GM12878 (cell line): Measurements from ENCODE around the gene THOC7. TPM values are rescaled to one million over a fixed set of nuclear protein-coding genes. Genes with fewer than 3 reads are reported as not detected.
A peak's percentile ranks its signal among the peaks of the same experiment; 100 is the strongest.

Experiments used
- ASH2L ChIP-seq: fragments of 300-600, 200-600 bp; sonication (generic); IDR thresholded peaks from 2 replicates; pipeline ENCODE4 v1.6.1; 2017; ENCODE audit warnings: low read depth, mild to moderate bottlenecking, borderline replicate concordance
- CREB1 ChIP-seq: IDR thresholded peaks from 2 replicates; pipeline ENCODE4 v1.6.1; 2012; ENCODE audit warnings: low read depth, mild to moderate bottlenecking, inconsistent platforms
- EZH2 ChIP-seq: IDR thresholded peaks from 2 replicates; pipeline ENCODE4 v1.6.1; 2012; ENCODE audit warnings: low read depth, mild to moderate bottlenecking, control low read depth, inconsistent platforms, low read length, borderline replicate concordance; ENCODE audit not compliant: control insufficient read depth
- MTA3 ChIP-seq: IDR thresholded peaks from 2 replicates; pipeline ENCODE4 v1.6.1; 2012; ENCODE audit warnings: low read length, inconsistent platforms, borderline replicate concordance
- NFIC ChIP-seq: IDR thresholded peaks from 2 replicates; pipeline ENCODE4 v1.6.1; 2012; ENCODE audit warnings: low read depth, mild to moderate bottlenecking, inconsistent platforms, low read length, moderate library complexity
- NR2C1 ChIP-seq: fragments of 450-650 bp; IDR thresholded peaks from 2 replicates; pipeline ENCODE4 v1.6.1; 2017; ENCODE audit warnings: antibody characterized with exemption, mild to moderate bottlenecking, moderate library complexity
- NR2C2 ChIP-seq: IDR thresholded peaks from 2 replicates; pipeline ENCODE4 v1.6.1; 2011; ENCODE audit warnings: borderline replicate concordance, low read depth; ENCODE audit not compliant: control insufficient read depth, insufficient read length
- RAD51 ChIP-seq: fragments of 450-650 bp; IDR thresholded peaks from 2 replicates; pipeline ENCODE4 v1.6.1; 2016; ENCODE audit warnings: moderate library complexity, mild to moderate bottlenecking, inconsistent platforms
- RCOR1 ChIP-seq: conservative IDR thresholded peaks from 2 replicates; pipeline ENCODE4 v1.6.1; 2012; ENCODE audit warnings: low read depth, low read length, improper control_type of control experiment
- SIX5 ChIP-seq: IDR thresholded peaks from 2 replicates; pipeline ENCODE4 v1.6.1; 2011; ENCODE audit warnings: mild to moderate bottlenecking, low read depth, low read length, moderate library complexity; ENCODE audit not compliant: severe bottlenecking
- STAT1 ChIP-seq: fragments of 450-650 bp; conservative IDR thresholded peaks from 2 replicates; pipeline ENCODE4 v1.6.1; 2014; ENCODE audit warnings: antibody characterized with exemption, mild to moderate bottlenecking
- polyA plus RNA-seq, 11 experiments: library from polyadenylated mRNA; depleted of rRNA in 4 of 11; unstranded in 6 of 11; stranded (reverse) in 5 of 11; fragments of >200 nt; fragmentation: Nextera tagmentation in 4 of 11; fragmentation: Illumina TruSeq in 1 of 11; extraction: Ambion mirVana in 4 of 11; extraction: Trizol in 1 of 11; gene quantifications; 1 replicate in 1 of 11; 2 replicates in 10 of 11; pipeline versions ENCODE4 v1.2.1 to v1.2.3, GENCODE V29; 2011 to 2016; ENCODE audit warnings: inconsistent platforms in 2 of 11, missing spikeins in 2 of 11, low read depth in 1 of 11
- total RNA-seq, 4 experiments: library from RNA; depleted of rRNA in 3 of 4; stranded (reverse); fragments of >200 nt in 3 of 4; fragmentation: Illumina TruSeq in 1 of 4; extraction: Trizol in 1 of 4; gene quantifications; 2 replicates each; pipeline versions ENCODE4 v1.2.1 to v1.2.3, GENCODE V29; 2013 to 2021
- TF ChIP-seq, protein P1 (sequence below): fragments of 450-650 bp; IDR thresholded peaks from 2 replicates; pipeline ENCODE4 v1.6.1; 2018; ENCODE audit warnings: borderline replicate concordance, mild to moderate bottlenecking; ENCODE audit not compliant: partially characterized antibody
- TF ChIP-seq, protein P2 (sequence below): IDR thresholded peaks from 2 replicates; pipeline ENCODE4 v1.6.1; 2012; ENCODE audit warnings: low read depth, low read length, improper control_type of control experiment
- TF ChIP-seq, protein P3 (sequence below): fragments of 450-650 bp; formaldehyde crosslinking; IDR thresholded peaks from 2 replicates; pipeline ENCODE4 v1.4.0; 2020; ENCODE audit warnings: mild to moderate bottlenecking, moderate library complexity
- TF ChIP-seq, protein P4 (sequence below): IDR thresholded peaks from 2 replicates; pipeline ENCODE4 v1.6.1; 2012; ENCODE audit warnings: low read length, inconsistent platforms
- TF ChIP-seq, protein P5 (sequence below): fragments of 450-650 bp; formaldehyde crosslinking; IDR thresholded peaks from 2 replicates; pipeline ENCODE4 v1.5.0; 2022; ENCODE audit warnings: mild to moderate bottlenecking, missing genetic modification characterization

Gene THOC7
- total and polyA plus RNA-seq, 10 of the 15 experiments (the other 5 are each of a cell fraction or from before 2014, with no cell fraction given), result 61.7 to 269 (median 138) TPM

DNA sequence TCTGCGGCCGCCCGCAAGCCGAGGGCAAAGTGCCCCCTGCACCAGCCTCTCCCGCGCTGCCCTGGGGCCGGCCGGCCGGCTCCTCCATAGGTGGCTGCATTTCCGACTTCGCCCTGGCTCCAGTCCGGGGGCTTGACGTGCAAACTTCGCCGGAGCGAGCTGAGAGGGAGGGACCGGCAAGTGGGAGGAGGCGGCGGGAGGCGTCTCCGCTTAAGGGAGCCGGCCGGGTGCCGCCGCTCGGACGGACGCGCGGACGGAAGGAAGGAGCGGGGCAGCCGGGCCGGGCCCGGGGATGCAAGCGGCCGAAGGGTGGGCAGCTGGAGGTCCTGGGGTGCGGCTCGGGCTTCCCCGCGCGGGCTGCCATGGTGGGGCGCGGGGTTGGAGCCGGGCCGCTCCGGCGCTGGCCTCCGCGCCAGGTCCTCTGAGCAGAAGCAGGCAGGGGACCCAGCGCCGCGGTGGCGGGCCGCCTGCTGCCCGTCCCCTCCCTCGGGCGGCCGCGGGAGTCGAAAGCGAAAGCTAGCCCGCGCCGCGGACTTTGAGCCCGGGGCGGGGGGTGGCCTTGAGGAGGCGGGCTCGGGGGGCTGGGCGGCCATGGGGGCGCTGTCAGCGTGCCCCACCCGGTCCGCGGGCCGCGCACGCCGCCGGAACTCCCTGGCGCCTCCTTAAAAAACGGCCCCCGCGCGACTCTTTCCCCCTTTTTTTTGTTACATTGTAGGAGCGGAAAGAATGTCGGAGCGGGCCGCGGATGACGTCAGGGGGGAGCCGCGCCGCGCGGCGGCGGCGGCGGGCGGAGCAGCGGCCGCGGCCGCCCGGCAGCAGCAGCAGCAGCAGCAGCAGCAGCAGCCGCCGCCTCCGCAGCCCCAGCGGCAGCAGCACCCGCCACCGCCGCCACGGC lies 48.5 kb upstream of the THOC7 start, which contains the start of gene SCAANT1 (continued):
- TF ChIP-seq STAT1 (no peak), RAD51 (no peak), RCOR1 (no peak), NFIC (no peak), NR2C1 (no peak), NR2C2 (no peak), MTA3 (no peak), ASH2L (peak; percentile 59; the same call in 1 of the 2 replicates), CREB1 (peak; percentile 79), EZH2 (no peak), SIX5 (no peak)
- TF ChIP-seq, protein P1, sequence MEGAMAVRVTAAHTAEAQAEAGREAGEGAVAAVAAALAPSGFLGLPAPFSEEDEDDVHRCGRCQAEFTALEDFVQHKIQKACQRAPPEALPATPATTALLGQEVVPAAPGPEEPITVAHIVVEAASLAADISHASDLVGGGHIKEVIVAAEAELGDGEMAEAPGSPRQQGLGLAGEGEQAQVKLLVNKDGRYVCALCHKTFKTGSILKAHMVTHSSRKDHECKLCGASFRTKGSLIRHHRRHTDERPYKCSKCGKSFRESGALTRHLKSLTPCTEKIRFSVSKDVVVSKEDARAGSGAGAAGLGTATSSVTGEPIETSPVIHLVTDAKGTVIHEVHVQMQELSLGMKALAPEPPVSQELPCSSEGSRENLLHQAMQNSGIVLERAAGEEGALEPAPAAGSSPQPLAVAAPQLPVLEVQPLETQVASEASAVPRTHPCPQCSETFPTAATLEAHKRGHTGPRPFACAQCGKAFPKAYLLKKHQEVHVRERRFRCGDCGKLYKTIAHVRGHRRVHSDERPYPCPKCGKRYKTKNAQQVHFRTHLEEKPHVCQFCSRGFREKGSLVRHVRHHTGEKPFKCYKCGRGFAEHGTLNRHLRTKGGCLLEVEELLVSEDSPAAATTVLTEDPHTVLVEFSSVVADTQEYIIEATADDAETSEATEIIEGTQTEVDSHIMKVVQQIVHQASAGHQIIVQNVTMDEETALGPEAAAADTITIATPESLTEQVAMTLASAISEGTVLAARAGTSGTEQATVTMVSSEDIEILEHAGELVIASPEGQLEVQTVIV, result no peak
- TF ChIP-seq, protein P2, sequence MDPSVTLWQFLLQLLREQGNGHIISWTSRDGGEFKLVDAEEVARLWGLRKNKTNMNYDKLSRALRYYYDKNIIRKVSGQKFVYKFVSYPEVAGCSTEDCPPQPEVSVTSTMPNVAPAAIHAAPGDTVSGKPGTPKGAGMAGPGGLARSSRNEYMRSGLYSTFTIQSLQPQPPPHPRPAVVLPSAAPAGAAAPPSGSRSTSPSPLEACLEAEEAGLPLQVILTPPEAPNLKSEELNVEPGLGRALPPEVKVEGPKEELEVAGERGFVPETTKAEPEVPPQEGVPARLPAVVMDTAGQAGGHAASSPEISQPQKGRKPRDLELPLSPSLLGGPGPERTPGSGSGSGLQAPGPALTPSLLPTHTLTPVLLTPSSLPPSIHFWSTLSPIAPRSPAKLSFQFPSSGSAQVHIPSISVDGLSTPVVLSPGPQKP, result no peak
- TF ChIP-seq, protein P3, sequence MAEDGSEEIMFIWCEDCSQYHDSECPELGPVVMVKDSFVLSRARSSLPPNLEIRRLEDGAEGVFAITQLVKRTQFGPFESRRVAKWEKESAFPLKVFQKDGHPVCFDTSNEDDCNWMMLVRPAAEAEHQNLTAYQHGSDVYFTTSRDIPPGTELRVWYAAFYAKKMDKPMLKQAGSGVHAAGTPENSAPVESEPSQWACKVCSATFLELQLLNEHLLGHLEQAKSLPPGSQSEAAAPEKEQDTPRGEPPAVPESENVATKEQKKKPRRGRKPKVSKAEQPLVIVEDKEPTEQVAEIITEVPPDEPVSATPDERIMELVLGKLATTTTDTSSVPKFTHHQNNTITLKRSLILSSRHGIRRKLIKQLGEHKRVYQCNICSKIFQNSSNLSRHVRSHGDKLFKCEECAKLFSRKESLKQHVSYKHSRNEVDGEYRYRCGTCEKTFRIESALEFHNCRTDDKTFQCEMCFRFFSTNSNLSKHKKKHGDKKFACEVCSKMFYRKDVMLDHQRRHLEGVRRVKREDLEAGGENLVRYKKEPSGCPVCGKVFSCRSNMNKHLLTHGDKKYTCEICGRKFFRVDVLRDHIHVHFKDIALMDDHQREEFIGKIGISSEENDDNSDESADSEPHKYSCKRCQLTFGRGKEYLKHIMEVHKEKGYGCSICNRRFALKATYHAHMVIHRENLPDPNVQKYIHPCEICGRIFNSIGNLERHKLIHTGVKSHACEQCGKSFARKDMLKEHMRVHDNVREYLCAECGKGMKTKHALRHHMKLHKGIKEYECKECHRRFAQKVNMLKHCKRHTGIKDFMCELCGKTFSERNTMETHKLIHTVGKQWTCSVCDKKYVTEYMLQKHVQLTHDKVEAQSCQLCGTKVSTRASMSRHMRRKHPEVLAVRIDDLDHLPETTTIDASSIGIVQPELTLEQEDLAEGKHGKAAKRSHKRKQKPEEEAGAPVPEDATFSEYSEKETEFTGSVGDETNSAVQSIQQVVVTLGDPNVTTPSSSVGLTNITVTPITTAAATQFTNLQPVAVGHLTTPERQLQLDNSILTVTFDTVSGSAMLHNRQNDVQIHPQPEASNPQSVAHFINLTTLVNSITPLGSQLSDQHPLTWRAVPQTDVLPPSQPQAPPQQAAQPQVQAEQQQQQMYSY, result no peak
- TF ChIP-seq, protein P4, sequence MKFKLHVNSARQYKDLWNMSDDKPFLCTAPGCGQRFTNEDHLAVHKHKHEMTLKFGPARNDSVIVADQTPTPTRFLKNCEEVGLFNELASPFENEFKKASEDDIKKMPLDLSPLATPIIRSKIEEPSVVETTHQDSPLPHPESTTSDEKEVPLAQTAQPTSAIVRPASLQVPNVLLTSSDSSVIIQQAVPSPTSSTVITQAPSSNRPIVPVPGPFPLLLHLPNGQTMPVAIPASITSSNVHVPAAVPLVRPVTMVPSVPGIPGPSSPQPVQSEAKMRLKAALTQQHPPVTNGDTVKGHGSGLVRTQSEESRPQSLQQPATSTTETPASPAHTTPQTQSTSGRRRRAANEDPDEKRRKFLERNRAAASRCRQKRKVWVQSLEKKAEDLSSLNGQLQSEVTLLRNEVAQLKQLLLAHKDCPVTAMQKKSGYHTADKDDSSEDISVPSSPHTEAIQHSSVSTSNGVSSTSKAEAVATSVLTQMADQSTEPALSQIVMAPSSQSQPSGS, result peak; percentile 37; the same call in 1 of the 2 replicates
- TF ChIP-seq, protein P5, sequence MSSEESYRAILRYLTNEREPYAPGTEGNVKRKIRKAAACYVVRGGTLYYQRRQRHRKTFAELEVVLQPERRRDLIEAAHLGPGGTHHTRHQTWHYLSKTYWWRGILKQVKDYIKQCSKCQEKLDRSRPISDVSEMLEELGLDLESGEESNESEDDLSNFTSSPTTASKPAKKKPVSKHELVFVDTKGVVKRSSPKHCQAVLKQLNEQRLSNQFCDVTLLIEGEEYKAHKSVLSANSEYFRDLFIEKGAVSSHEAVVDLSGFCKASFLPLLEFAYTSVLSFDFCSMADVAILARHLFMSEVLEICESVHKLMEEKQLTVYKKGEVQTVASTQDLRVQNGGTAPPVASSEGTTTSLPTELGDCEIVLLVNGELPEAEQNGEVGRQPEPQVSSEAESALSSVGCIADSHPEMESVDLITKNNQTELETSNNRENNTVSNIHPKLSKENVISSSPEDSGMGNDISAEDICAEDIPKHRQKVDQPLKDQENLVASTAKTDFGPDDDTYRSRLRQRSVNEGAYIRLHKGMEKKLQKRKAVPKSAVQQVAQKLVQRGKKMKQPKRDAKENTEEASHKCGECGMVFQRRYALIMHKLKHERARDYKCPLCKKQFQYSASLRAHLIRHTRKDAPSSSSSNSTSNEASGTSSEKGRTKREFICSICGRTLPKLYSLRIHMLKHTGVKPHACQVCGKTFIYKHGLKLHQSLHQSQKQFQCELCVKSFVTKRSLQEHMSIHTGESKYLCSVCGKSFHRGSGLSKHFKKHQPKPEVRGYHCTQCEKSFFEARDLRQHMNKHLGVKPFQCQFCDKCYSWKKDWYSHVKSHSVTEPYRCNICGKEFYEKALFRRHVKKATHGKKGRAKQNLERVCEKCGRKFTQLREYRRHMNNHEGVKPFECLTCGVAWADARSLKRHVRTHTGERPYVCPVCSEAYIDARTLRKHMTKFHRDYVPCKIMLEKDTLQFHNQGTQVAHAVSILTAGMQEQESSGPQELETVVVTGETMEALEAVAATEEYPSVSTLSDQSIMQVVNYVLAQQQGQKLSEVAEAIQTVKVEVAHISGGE (CRISPR knock-in tag), result peak; percentile 70
